SK-N-SH (cell line): ENCODE data around the gene GABRB2. TPM values are rescaled to one million over a fixed set of nuclear protein-coding genes. Genes with fewer than 3 reads are reported as not detected.

Experiments
- CTCF ChIA-PET: fragments of 300-600, 350-600 bp; formaldehyde crosslinking; extraction: SDS; loops from one replicate; lab custom pipeline; 2021; lab: Yijun Ruan, JAX
- POLR2A ChIA-PET: fragments of 350-600 bp; sonication (Branson Sonifier 250); formaldehyde crosslinking; extraction: SDS; loops from one replicate; lab custom pipeline; 2020; ENCODE audit warnings: antibody characterized with exemption, inconsistent platforms; lab: Yijun Ruan, JAX
- DNase-seq: peaks from one replicate; pipeline ENCODE4 v3.0.0; 2012
- H2AFZ ChIP-seq: fragments of 200-600 bp; sonication (generic); 2 replicates; pipeline ENCODE4 v1.8.1; 2016; ENCODE audit warnings: antibody characterized with exemption, mild to moderate bottlenecking, low read depth
- H3F3A ChIP-seq: fragments of 200-600 bp; sonication (generic); replicated peaks from 2 replicates; pipeline ENCODE3; 2016; ENCODE audit warnings: antibody characterized with exemption, mild to moderate bottlenecking; ENCODE audit not compliant: insufficient read depth
- H3K27ac ChIP-seq, 2 experiments: fragments of 200-500 bp in 1 of 2; fragments of 200-600 bp in 1 of 2; sonication (Bioruptor generic) in 1 of 2; sonication (generic), shearing (Covaris generic) in 1 of 2; 2 replicates each; pipeline versions ENCODE4 v1.5.1 to v1.6.1; 2014 to 2016; ENCODE audit warnings: low read depth in 2 of 2, inconsistent platforms in 1 of 2, low read length in 1 of 2, mild to moderate bottlenecking in 1 of 2, mixed read lengths in 1 of 2
- H3K27me3 ChIP-seq: fragments of 200-600 bp; sonication (generic), shearing (Covaris generic); 2 replicates; pipeline ENCODE4 v1.6.1; 2016; ENCODE audit warnings: mixed run types; ENCODE audit not compliant: insufficient read depth
- H3K36me3 ChIP-seq, 2 experiments: fragments of 200-500 bp in 1 of 2; fragments of 200-600 bp in 1 of 2; sonication (Bioruptor generic) in 1 of 2; sonication (generic) in 1 of 2; replicated peaks in 1 of 2; 2 replicates each; pipeline versions ENCODE3 to v1.5.1; 2014 to 2016; ENCODE audit warnings: low read length in 1 of 2, mild to moderate bottlenecking in 1 of 2; ENCODE audit not compliant: insufficient read depth in 2 of 2, control insufficient read depth in 1 of 2
- H3K4me1 ChIP-seq, 2 experiments: fragments of 200-500 bp in 1 of 2; fragments of 200-600 bp in 1 of 2; sonication (Bioruptor generic) in 1 of 2; sonication (generic), shearing (Covaris generic) in 1 of 2; 2 replicates each; pipeline versions ENCODE4 v1.5.1 to v1.6.1; 2014 to 2016; ENCODE audit warnings: low read depth in 1 of 2, low read length in 1 of 2, mixed run types in 1 of 2; ENCODE audit not compliant: insufficient read depth in 2 of 2, control insufficient read depth in 1 of 2
- H3K4me2 ChIP-seq: fragments of 200-600 bp; sonication (generic), shearing (Covaris generic); 2 replicates; pipeline ENCODE4 v1.6.1; 2017; ENCODE audit warnings: mixed run types
- H3K4me3 ChIP-seq, 2 experiments: fragments of 200-500 bp in 1 of 2; fragments of 200-600 bp in 1 of 2; sonication (Bioruptor generic) in 1 of 2; sonication (generic), shearing (Covaris generic) in 1 of 2; 2 replicates each; pipeline versions ENCODE4 v1.5.1 to v1.8.1; 2014 to 2016; ENCODE audit warnings: low read depth in 2 of 2, inconsistent platforms in 1 of 2, low read length in 1 of 2, mild to moderate bottlenecking in 1 of 2, mixed read lengths in 1 of 2, moderate library complexity in 1 of 2
- H3K79me2 ChIP-seq: fragments of 200-600 bp; sonication (generic); 2 replicates; pipeline ENCODE4 v1.8.1; 2017; ENCODE audit warnings: mild to moderate bottlenecking; ENCODE audit not compliant: insufficient read depth
- H3K9ac ChIP-seq: fragments of 200-600 bp; sonication (generic); 2 replicates; pipeline ENCODE4 v1.6.1; 2017; ENCODE audit warnings: mixed run types
- H3K9me2 ChIP-seq: fragments of 200-600 bp; sonication (generic); 2 replicates; pipeline ENCODE4 v1.6.1; 2017; ENCODE audit warnings: mixed run types
- H3K9me3 ChIP-seq: fragments of 200-600 bp; sonication (generic); 2 replicates; pipeline ENCODE4 v1.6.1; 2017; ENCODE audit warnings: mixed run types, mild to moderate bottlenecking, moderate library complexity
- H4K20me1 ChIP-seq: fragments of 200-600 bp; sonication (generic); 2 replicates; pipeline ENCODE4 v1.6.1; 2017; ENCODE audit warnings: mild to moderate bottlenecking, mixed run types; ENCODE audit not compliant: insufficient read depth
- CHD2 ChIP-seq: fragments of 150-350 bp; IDR thresholded peaks from 2 replicates; pipeline ENCODE4 v1.6.1; 2018; ENCODE audit warnings: low read length; ENCODE audit not compliant: partially characterized antibody
- ELF1 ChIP-seq: IDR thresholded peaks from 2 replicates; pipeline ENCODE4 v1.4.0; 2012
- EP300 ChIP-seq, 2 experiments: IDR thresholded peaks; 2 replicates each; pipeline versions ENCODE4 v1.4.0 to v1.6.1; 2012; ENCODE audit warnings: borderline replicate concordance in 1 of 2, low read depth in 1 of 2, low read length in 1 of 2
- FOSL2 ChIP-seq: IDR thresholded peaks from 2 replicates; pipeline ENCODE4 v1.4.0; 2012; ENCODE audit warnings: low read depth, mild to moderate bottlenecking, moderate library complexity, borderline replicate concordance
- FOXJ3 ChIP-seq: sonication (generic); formaldehyde crosslinking; IDR thresholded peaks from 2 replicates; pipeline ENCODE4 v1.5.1; 2020; ENCODE audit warnings: mild to moderate bottlenecking, missing genetic modification reagents
- GABPA ChIP-seq: IDR thresholded peaks from 2 replicates; pipeline ENCODE4 v1.4.0; 2012; ENCODE audit warnings: low read depth, mild to moderate bottlenecking
- MXI1 ChIP-seq: IDR thresholded peaks from 2 replicates; pipeline ENCODE4 v1.6.1; 2012; ENCODE audit warnings: mild to moderate bottlenecking, low read depth, low read length, improper control_type of control experiment
- NRF1 ChIP-seq: IDR thresholded peaks from 2 replicates; pipeline ENCODE4 v1.6.1; 2012; ENCODE audit warnings: low read depth, mild to moderate bottlenecking, low read length
- RAD21 ChIP-seq: IDR thresholded peaks from 2 replicates; pipeline ENCODE4 v1.6.1; 2012; ENCODE audit warnings: mild to moderate bottlenecking, low read length
- RCOR1 ChIP-seq: fragments of 150-350 bp; IDR thresholded peaks from 2 replicates; pipeline ENCODE4 v1.6.1; 2017; ENCODE audit warnings: antibody characterized with exemption, low read length
- RFX5 ChIP-seq: IDR thresholded peaks from 2 replicates; pipeline ENCODE4 v1.6.1; 2012; ENCODE audit warnings: mild to moderate bottlenecking, improper control_type of control experiment, low read length
- SIN3A ChIP-seq: IDR thresholded peaks from 2 replicates; pipeline ENCODE4 v1.6.1; 2012; ENCODE audit warnings: low read depth, mild to moderate bottlenecking, low read length, moderate library complexity, borderline replicate concordance
- SMC3 ChIP-seq: IDR thresholded peaks from 2 replicates; pipeline ENCODE4 v1.6.1; 2012; ENCODE audit warnings: low read depth, low read length, improper control_type of control experiment
- TCF12 ChIP-seq: IDR thresholded peaks from 2 replicates; pipeline ENCODE4 v1.4.0; 2012
- TEAD4 ChIP-seq: IDR thresholded peaks from 2 replicates; pipeline ENCODE4 v1.4.0; 2012; ENCODE audit warnings: mild to moderate bottlenecking, borderline replicate concordance; ENCODE audit not compliant: insufficient read depth
- YY1 ChIP-seq: IDR thresholded peaks from 2 replicates; pipeline ENCODE4 v1.4.0; 2012; ENCODE audit warnings: low read depth, mild to moderate bottlenecking
- ZBTB33 ChIP-seq: IDR thresholded peaks from 2 replicates; pipeline ENCODE4 v1.4.0; 2012; ENCODE audit warnings: low read depth, borderline replicate concordance
- WGBS: methylation state at CpG from one replicate; pipeline ENCODE4 v1.1.6; 2017; ENCODE audit warnings: low lambda C conversion rate; 5-methylcytosine and 5-hydroxymethylcytosine counted together
- polyA plus RNA-seq, 3 experiments: library from polyadenylated mRNA; depleted of rRNA; stranded (reverse); fragments of >200 nt; gene quantifications; 2 replicates each; pipeline ENCODE4 v1.2.3, GENCODE V29; 2012
- TF ChIP-seq, protein P1 (sequence below): fragments of 200-600 bp; sonication (generic); IDR thresholded peaks from 2 replicates; pipeline ENCODE4 v1.6.1; 2017; ENCODE audit warnings: antibody characterized with exemption, mild to moderate bottlenecking, moderate library complexity
- TF ChIP-seq, protein P2 (sequence below): IDR thresholded peaks from 2 replicates; pipeline ENCODE4 v1.4.0; 2012; ENCODE audit warnings: low read depth
- TF ChIP-seq, protein P3 (sequence below): fragments of 150-350 bp; IDR thresholded peaks from 2 replicates; pipeline ENCODE4 v1.6.1; 2017; ENCODE audit warnings: antibody characterized with exemption, low read length, low read depth, borderline replicate concordance
- TF ChIP-seq, protein P4 (sequence below): IDR thresholded peaks from 2 replicates; pipeline ENCODE4; 2012

GABRB2 gene
- polyA plus RNA-seq, 1 of the 3 experiments (the other 2 are of a cell fraction): not detected

DNA sequence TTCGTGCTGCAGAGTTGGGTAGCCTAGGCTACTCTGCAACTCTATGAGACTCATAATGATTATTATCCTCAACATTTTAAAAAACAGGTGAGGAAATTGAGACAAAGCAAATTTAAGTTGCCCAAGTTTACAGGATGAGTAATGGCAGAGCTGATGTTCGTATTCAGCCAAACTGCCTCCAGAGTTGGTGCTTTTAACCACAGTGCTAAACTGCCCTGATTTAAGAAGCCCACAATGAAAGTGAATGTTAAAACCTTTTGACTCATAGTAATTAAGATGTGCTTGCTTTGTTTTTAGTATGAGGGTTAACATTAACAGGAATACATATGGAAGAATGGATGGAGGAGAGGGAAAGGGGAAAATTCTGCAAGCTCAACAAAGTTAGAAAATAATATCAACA lies 15.9 kb upstream of the GABRB2 start:
- no peak for DNase-seq
- Histone ChIP-seq H3K4me3 (no peak overlapping the region), H3K4me2 (no peak overlapping the region), H3K36me3 (no peaks in the 10 kb centered on the region), H3K9me3 (no peaks in the 10 kb centered on the region), H3K79me2 (no peaks in the 10 kb centered on the region), H2AFZ (no peak overlapping the region), H3K4me1 (no peaks in the 10 kb centered on the region), H3K9me2 (no peaks in the 10 kb centered on the region), H4K20me1 (no peaks in the 10 kb centered on the region), H3F3A (no peaks in the 10 kb centered on the region), H3K9ac (no peak overlapping the region), H3K27me3 (no peaks in the 10 kb centered on the region), H3K27ac (no peak overlapping the region)
- POLR2A ChIA-PET: no interaction called here
- 0% methylated on average over 2 of the region's 2 CpGs for WGBS
- CTCF ChIA-PET: no interaction called here
- TF ChIP-seq SIN3A: no peak
- TF ChIP-seq TEAD4: no peak
- TF ChIP-seq, protein P1, sequence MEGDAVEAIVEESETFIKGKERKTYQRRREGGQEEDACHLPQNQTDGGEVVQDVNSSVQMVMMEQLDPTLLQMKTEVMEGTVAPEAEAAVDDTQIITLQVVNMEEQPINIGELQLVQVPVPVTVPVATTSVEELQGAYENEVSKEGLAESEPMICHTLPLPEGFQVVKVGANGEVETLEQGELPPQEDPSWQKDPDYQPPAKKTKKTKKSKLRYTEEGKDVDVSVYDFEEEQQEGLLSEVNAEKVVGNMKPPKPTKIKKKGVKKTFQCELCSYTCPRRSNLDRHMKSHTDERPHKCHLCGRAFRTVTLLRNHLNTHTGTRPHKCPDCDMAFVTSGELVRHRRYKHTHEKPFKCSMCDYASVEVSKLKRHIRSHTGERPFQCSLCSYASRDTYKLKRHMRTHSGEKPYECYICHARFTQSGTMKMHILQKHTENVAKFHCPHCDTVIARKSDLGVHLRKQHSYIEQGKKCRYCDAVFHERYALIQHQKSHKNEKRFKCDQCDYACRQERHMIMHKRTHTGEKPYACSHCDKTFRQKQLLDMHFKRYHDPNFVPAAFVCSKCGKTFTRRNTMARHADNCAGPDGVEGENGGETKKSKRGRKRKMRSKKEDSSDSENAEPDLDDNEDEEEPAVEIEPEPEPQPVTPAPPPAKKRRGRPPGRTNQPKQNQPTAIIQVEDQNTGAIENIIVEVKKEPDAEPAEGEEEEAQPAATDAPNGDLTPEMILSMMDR: no peak
- no peak for TF ChIP-seq RFX5
- no peak for TF ChIP-seq FOSL2
- TF ChIP-seq, protein P2, sequence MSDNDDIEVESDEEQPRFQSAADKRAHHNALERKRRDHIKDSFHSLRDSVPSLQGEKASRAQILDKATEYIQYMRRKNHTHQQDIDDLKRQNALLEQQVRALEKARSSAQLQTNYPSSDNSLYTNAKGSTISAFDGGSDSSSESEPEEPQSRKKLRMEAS: no peak
- no peak for TF ChIP-seq TCF12
- TF ChIP-seq, all 33 proteins: peak for 0

DNA sequence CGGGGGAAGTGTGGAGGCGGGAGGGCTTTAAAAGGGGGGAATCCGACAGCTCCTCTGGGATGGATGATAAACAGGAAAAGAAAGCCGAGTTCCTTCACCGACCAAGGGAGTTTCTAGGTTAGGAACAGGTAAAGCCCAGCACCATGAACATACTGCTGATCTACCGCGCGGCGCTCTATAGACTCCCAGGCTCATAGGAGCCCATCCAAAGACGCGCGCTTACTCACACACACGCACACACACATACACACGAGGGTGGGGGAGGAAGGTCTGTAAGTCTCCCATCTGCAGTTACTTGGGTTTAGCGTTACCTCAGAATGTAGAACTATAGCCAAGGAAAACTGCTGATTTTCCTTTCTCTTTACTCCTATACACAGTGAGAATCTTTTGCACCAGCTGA lies 2.6 kb upstream of the GABRB2 start:
- no peak overlapping the region for H3K4me3 ChIP-seq
- POLR2A ChIA-PET: no interaction called here
- no peak overlapping the region for H3K4me2 ChIP-seq
- no peak overlapping the region for H2AFZ ChIP-seq
- H3K4me1 ChIP-seq: peaks cover 0 to 3% of the 10 kb centered on the region in 2 experiments; a peak in 1 of 4 replicates
- H3K36me3 ChIP-seq: no peaks in the 10 kb centered on the region
- peaks cover 32% of the 10 kb centered on the region for H3K27me3 ChIP-seq
- no peaks in the 10 kb centered on the region for H3K79me2 ChIP-seq
- H3K9me3 ChIP-seq: no peaks in the 10 kb centered on the region
- no peaks in the 10 kb centered on the region for H3K9me2 ChIP-seq
- WGBS: under 1% methylated on average over 11 of the region's 15 CpGs
- no peaks in the 10 kb centered on the region for H4K20me1 ChIP-seq
- DNase-seq: no peak
- no peak overlapping the region for H3K27ac ChIP-seq
- H3F3A ChIP-seq: no peaks in the 10 kb centered on the region
- CTCF ChIA-PET: interaction anchor here (0.6 to 1.0 kb wide), 2 partner anchors 129 to 1860 kb away, joined by 3 read pairs; no protein-coding TSS in a partner anchor
- no peak overlapping the region for H3K9ac ChIP-seq
- TF ChIP-seq, protein P3, sequence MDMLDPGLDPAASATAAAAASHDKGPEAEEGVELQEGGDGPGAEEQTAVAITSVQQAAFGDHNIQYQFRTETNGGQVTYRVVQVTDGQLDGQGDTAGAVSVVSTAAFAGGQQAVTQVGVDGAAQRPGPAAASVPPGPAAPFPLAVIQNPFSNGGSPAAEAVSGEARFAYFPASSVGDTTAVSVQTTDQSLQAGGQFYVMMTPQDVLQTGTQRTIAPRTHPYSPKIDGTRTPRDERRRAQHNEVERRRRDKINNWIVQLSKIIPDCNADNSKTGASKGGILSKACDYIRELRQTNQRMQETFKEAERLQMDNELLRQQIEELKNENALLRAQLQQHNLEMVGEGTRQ: no peak
- no peak for TF ChIP-seq GABPA
- TF ChIP-seq RFX5: no peak
- no peak for TF ChIP-seq MXI1
- no peak for TF ChIP-seq SMC3
- no peak for TF ChIP-seq EP300 (IDR thresholded peaks at IDR 0.05; ENCODE audit: borderline replicate concordance in 1 of 2, low read depth in 1 of 2, low read length in 1 of 2)
- TF ChIP-seq NRF1: no peak
- TF ChIP-seq RCOR1: no peak
- no peak for TF ChIP-seq RAD21
- no peak for TF ChIP-seq FOXJ3
- no peak for TF ChIP-seq ELF1
- TF ChIP-seq FOSL2: no peak
- TF ChIP-seq, protein P4, sequence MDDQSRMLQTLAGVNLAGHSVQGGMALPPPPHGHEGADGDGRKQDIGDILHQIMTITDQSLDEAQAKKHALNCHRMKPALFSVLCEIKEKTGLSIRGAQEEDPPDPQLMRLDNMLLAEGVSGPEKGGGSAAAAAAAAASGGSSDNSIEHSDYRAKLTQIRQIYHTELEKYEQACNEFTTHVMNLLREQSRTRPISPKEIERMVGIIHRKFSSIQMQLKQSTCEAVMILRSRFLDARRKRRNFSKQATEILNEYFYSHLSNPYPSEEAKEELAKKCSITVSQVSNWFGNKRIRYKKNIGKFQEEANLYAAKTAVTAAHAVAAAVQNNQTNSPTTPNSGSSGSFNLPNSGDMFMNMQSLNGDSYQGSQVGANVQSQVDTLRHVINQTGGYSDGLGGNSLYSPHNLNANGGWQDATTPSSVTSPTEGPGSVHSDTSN: no peak
- no peak for TF ChIP-seq CHD2
- TF ChIP-seq TEAD4: no peak
- TF ChIP-seq ZBTB33: no peak
- TF ChIP-seq YY1: no peak
